Measurements from ENCODE around the gene CAVIN3.
A peak's percentile ranks its signal among the peaks of the same experiment; 100 is the strongest.

CAVIN3 gene

GRCh38 chr11:6315811-6316425 is 4.4 kb downstream of the CAVIN3 start:
- TF ChIP-seq POLR2A (IDR thresholded peaks at IDR 0.05; ENCODE audit: extremely low read depth, insufficient read length) = no peak
- peak; percentile 88 for TF ChIP-seq CTCF (IDR thresholded peaks at IDR 0.05; ENCODE audit: low read depth, low read length)
- TF ChIP-seq, protein P1, sequence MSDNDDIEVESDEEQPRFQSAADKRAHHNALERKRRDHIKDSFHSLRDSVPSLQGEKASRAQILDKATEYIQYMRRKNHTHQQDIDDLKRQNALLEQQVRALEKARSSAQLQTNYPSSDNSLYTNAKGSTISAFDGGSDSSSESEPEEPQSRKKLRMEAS (IDR thresholded peaks at IDR 0.05; ENCODE audit: low read depth, low read length) = no peak
- TF ChIP-seq MYC (IDR thresholded peaks at IDR 0.05; ENCODE audit: low read depth, low read length) = no peak
- no peak overlapping the region for H3K4me3 ChIP-seq (ENCODE audit: low read depth, low read length)
- DNase-seq (ENCODE audit: low read depth) = peak; percentile 71

DNA sequence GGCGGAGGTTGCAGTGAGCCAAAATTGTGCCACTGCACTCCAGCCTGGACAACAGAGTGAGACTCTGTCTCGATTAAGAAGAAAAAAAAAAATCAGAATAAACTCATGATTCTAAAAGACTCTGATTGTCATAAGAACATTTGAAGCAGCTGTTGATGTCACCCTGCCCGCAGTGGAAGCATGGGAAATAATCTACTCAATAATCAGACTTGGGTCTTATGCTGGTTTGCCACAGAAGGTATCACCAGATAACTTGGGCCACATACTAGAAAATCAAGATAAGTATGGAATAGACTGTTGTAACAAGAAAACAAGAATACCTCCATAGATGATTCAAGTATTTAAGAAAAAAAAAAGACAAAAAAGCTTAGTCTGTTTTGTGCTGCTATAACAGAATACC is 8.2 kb downstream of the CAVIN3 start:
- TF ChIP-seq MYC (IDR thresholded peaks at IDR 0.05; ENCODE audit: low read depth, low read length) = no peak
- TF ChIP-seq, protein P1 (IDR thresholded peaks at IDR 0.05; ENCODE audit: low read depth, low read length) = no peak
- TF ChIP-seq CTCF (IDR thresholded peaks at IDR 0.05; ENCODE audit: low read depth, low read length) = no peak
- no peak for TF ChIP-seq POLR2A (IDR thresholded peaks at IDR 0.05; ENCODE audit: extremely low read depth, insufficient read length)
- no peak overlapping the region for H3K4me3 ChIP-seq (ENCODE audit: low read depth, low read length)
- no peak for DNase-seq (ENCODE audit: low read depth)

- no peak overlapping the region for H3K4me3 ChIP-seq (ENCODE audit: low read depth, low read length)
- TF ChIP-seq MYC (IDR thresholded peaks at IDR 0.05; ENCODE audit: low read depth, low read length) = no peak
- TF ChIP-seq CTCF (IDR thresholded peaks at IDR 0.05; ENCODE audit: low read depth, low read length) = no peak
- TF ChIP-seq, protein P1 (IDR thresholded peaks at IDR 0.05; ENCODE audit: low read depth, low read length) = no peak
- no peak for TF ChIP-seq POLR2A (IDR thresholded peaks at IDR 0.05; ENCODE audit: extremely low read depth, insufficient read length)
- no peak for DNase-seq (ENCODE audit: low read depth)
These were observed 12.4 kb downstream of the CAVIN3 start for GRCh38 chr11:6307876-6308275.

DNA sequence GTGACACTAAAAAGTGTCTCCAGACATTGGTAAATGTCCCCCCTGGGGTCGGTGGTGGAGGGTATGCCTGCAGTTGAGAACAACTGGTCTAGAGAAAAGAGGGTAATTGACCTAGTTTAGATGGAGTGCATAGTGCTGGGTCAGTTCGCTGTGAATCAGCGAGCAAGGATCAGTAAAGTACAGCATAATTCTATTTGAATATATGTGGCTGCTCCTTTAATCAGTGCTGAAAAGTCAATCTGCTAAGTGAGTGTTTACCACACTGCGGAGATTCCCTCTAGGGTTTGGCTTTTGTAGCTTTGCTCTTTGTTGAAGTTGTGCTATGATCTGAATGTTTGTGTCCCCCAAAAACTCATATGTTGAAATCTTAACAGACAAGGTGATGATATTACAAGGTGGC is 15.0 kb downstream of the CAVIN3 start:
- TF ChIP-seq CTCF (IDR thresholded peaks at IDR 0.05; ENCODE audit: low read depth, low read length) = no peak
- no peak for TF ChIP-seq POLR2A (IDR thresholded peaks at IDR 0.05; ENCODE audit: extremely low read depth, insufficient read length)
- TF ChIP-seq, protein P1 (IDR thresholded peaks at IDR 0.05; ENCODE audit: low read depth, low read length) = no peak
- H3K4me3 ChIP-seq (ENCODE audit: low read depth, low read length) = no peak overlapping the region
- DNase-seq (ENCODE audit: low read depth) = no peak

GRCh38 chr11:6303661-6304060 is 16.6 kb downstream of the CAVIN3 start:
- TF ChIP-seq, protein P1 (IDR thresholded peaks at IDR 0.05; ENCODE audit: low read depth, low read length) = no peak
- TF ChIP-seq MYC (IDR thresholded peaks at IDR 0.05; ENCODE audit: low read depth, low read length) (no peak), POLR2A (IDR thresholded peaks at IDR 0.05; ENCODE audit: extremely low read depth, insufficient read length) (no peak), CTCF (IDR thresholded peaks at IDR 0.05; ENCODE audit: low read depth, low read length) (no peak)
- no peak for DNase-seq (ENCODE audit: low read depth)
- H3K4me3 ChIP-seq (ENCODE audit: low read depth, low read length) = no peak overlapping the region
